ENCODE data around the gene MAP1A.
"Not testable (repeated sequence)": the region's sequence is repeated elsewhere in the genome, so short reads cannot be mapped to it uniquely, and the experiment has no call there.

The MAP1A gene

DNA sequence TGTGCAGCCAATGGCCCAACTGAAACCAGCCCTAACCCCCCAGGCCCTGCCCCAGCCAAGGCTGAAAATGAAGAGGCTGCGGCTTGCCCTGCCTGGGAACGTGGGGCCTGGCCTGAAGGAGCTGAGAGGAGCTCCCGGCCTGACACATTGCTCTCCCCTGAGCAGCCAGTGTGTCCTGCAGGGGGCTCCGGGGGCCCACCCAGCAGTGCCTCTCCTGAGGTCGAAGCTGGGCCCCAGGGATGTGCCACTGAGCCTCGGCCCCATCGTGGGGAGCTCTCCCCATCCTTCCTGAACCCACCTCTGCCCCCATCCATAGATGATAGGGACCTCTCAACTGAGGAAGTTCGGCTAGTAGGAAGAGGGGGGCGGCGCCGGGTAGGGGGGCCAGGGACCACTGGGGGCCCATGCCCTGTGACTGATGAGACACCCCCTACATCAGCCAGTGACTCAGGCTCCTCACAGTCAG, 11.2 kb downstream of the MAP1A start:
- Histone ChIP-seq H3K4me3 (ENCODE audit: low read depth, low read length) (no peak overlapping the region), H3K27me3 (replicated peaks) (no peaks in the 10 kb centered on the region), H3K36me3 (replicated peaks) (peaks cover 16% of the 10 kb centered on the region), H3K27ac (no peak overlapping the region)
- no peak for DNase-seq
- no peak for TF ChIP-seq CTCF (IDR thresholded peaks at IDR 0.05; ENCODE audit: low read depth, low read length, missing control alignments)
- in situ Hi-C loops (cut with HindIII; ENCODE audit: low pct_ligation_motif_present, low sequenced_read_pairs), result no loop called here

- no peak for TF ChIP-seq CTCF (IDR thresholded peaks at IDR 0.05; ENCODE audit: low read depth, low read length, missing control alignments)
- in situ Hi-C loops (cut with HindIII; ENCODE audit: low pct_ligation_motif_present, low sequenced_read_pairs), result no loop called here
Observed at GRCh38 chr15:43529141-43529540, 11.7 kb downstream of the MAP1A start.

GRCh38 chr15:43529587-43530345, 12.4 kb downstream of the MAP1A start:
- H3K27me3 ChIP-seq (replicated peaks), result no peaks in the 10 kb centered on the region
- H3K36me3 ChIP-seq (replicated peaks), result peaks cover 6% of the 10 kb centered on the region
- in situ Hi-C loops (cut with HindIII; ENCODE audit: low pct_ligation_motif_present, low sequenced_read_pairs), result no loop called here
- H3K27ac ChIP-seq, result no peak overlapping the region
- H3K4me3 ChIP-seq (ENCODE audit: low read depth, low read length), result no peak overlapping the region
- no peak for TF ChIP-seq CTCF (IDR thresholded peaks at IDR 0.05; ENCODE audit: low read depth, low read length, missing control alignments)
- DNase-seq, result no peak

More at GRCh38 chr15:43529141-43529540, 11.7 kb downstream of the MAP1A start:
- no peak for DNase-seq
- Histone ChIP-seq H3K27ac (no peak overlapping the region), H3K4me3 (ENCODE audit: low read depth, low read length) (no peak overlapping the region), H3K36me3 (replicated peaks) (peaks cover 12% of the 10 kb centered on the region), H3K27me3 (replicated peaks) (no peaks in the 10 kb centered on the region)

DNA sequence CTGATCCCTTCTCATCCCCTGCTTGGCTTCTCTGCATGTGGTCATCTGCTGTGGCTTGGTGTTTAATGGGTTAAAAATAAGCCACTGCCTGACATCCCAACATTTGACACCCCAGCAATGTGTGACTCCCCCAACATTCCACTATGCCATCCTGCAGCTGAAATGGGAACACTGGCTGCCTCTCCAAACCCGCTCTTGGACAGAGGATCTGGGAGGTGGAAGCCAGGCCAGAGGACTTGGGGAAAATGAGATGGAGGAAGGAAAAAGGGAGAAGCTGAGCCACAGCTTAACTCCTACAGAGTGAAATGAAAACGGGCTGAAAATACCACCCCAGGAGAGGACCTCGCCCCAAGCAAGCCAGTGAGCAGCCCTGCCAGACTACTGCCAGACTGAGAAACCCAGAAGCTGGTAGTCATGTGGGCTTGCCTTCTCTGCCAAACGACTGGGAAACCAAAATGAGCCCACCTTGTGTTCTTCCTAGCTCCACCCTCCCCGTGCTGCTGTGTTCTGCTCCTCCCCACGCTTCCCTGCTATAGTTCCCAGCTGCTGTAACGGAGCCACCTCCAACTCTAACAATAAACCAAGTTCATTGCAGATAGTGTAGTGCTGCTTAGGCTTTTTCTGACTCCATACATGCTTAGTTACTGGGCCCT, 13.7 kb downstream of the MAP1A start:
- in situ Hi-C loops (cut with HindIII; ENCODE audit: low pct_ligation_motif_present, low sequenced_read_pairs), result no loop called here
- no peak overlapping the region for H3K4me3 ChIP-seq (ENCODE audit: low read depth, low read length)
- DNase-seq, result no peak
- H3K27ac ChIP-seq, result no peak overlapping the region
- no peaks in the 10 kb centered on the region for H3K27me3 ChIP-seq (replicated peaks)
- no peak for TF ChIP-seq CTCF (IDR thresholded peaks at IDR 0.05; ENCODE audit: low read depth, low read length, missing control alignments)
- H3K36me3 ChIP-seq (replicated peaks), result no peaks in the 10 kb centered on the region

DNA sequence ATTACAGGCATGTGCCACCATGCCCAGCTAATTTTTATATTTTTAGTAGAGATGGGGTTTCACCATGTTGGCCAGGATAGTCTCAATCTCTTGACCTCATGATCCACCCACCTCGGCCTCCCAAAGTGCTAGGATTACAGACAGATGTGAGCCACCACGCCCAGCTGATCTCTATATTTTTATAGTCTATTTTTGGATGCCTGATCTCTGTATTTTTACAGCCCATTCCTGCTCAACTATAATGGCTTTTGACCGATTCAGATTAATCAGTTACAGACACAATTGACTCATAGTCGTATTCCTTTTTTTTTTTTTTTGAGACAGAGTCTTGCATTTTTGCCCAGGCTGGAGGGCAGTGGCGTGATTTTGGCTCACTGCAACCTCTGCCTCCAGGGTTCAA, 15.4 kb downstream of the MAP1A start:
- H3K36me3 ChIP-seq (replicated peaks); H3K4me3 ChIP-seq (ENCODE audit: low read depth, low read length); DNase-seq; H3K27me3 ChIP-seq (replicated peaks); in situ Hi-C loops (cut with HindIII; ENCODE audit: low pct_ligation_motif_present, low sequenced_read_pairs); H3K27ac ChIP-seq: not testable (repeated sequence)

GRCh38 chr15:43534897-43535296, 17.5 kb downstream of the MAP1A start:
- DNase-seq, result no peak
- Histone ChIP-seq H3K4me3 (ENCODE audit: low read depth, low read length) (no peak overlapping the region), H3K36me3 (replicated peaks) (no peaks in the 10 kb centered on the region), H3K27me3 (replicated peaks) (no peaks in the 10 kb centered on the region), H3K27ac (no peak overlapping the region)
- in situ Hi-C loops (cut with HindIII; ENCODE audit: low pct_ligation_motif_present, low sequenced_read_pairs), result no loop called here
- TF ChIP-seq CTCF (IDR thresholded peaks at IDR 0.05; ENCODE audit: low read depth, low read length, missing control alignments), result no peak
